ENCODE data around the gene LTA.

Gene LTA

GRCh38 chr6:31569861-31570536 lies 2.1 kb upstream of the LTA start:
- DNase-seq (ENCODE audit: low read depth in 3 of 3), result no peak

- no peak for DNase-seq (ENCODE audit: low read depth in 3 of 3)
Measured at GRCh38 chr6:31573239-31574105, 1.4 kb downstream of the LTA start.

GRCh38 chr6:31574106-31575061 lies 2.3 kb downstream of the LTA start:
- DNase-seq (ENCODE audit: low read depth in 3 of 3), result peak in 1 of 3 experiments; percentile 74

GRCh38 chr6:31575335-31575901 lies 3.3 kb downstream of the LTA start, which contains the start of gene TNF:
TSS of gene TNF (plus strand) at chr6:31575565. CDS start at chr6:31575742, 177 bp downstream.
- DNase-seq (ENCODE audit: low read depth in 3 of 3), result peak; percentile 73 to 88 (median 81)

- no peak for DNase-seq (ENCODE audit: low read depth in 3 of 3)
Measured at GRCh38 chr6:31575952-31576685, 4.0 kb downstream of the LTA start.

GRCh38 chr6:31576897-31577578 lies 4.9 kb downstream of the LTA start:
- DNase-seq (ENCODE audit: low read depth in 3 of 3), result peak in 1 of 3 experiments; percentile 70

- no peak for DNase-seq (ENCODE audit: low read depth in 3 of 3)
Measured at GRCh38 chr6:31577579-31577966, 5.5 kb downstream of the LTA start.

GRCh38 chr6:31578184-31579118 lies 6.4 kb downstream of the LTA start:
- no peak for DNase-seq (ENCODE audit: low read depth in 3 of 3)

- DNase-seq (ENCODE audit: low read depth in 3 of 3), result no peak
Measured at GRCh38 chr6:31579119-31579505, 7.0 kb downstream of the LTA start.

GRCh38 chr6:31579546-31580437 lies 7.7 kb downstream of the LTA start:
- DNase-seq (ENCODE audit: low read depth in 3 of 3), result peak in 1 of 3 experiments; percentile 57

- no peak for DNase-seq (ENCODE audit: low read depth in 3 of 3)
Measured at GRCh38 chr6:31580438-31580740, 8.3 kb downstream of the LTA start.

- peak; percentile 75 to 91 (median 85) for DNase-seq (ENCODE audit: low read depth in 3 of 3)
Measured at GRCh38 chr6:31580807-31581433, 8.8 kb downstream of the LTA start.

- DNase-seq (ENCODE audit: low read depth in 3 of 3), result no peak
Measured at GRCh38 chr6:31581434-31582229, 9.5 kb downstream of the LTA start.

GRCh38 chr6:31582230-31582643 lies 10.1 kb downstream of the LTA start, which contains the start of gene LTB:
TSS of gene LTB (minus strand) at chr6:31582424. CDS start at chr6:31582417, 7 bp downstream.
- DNase-seq (ENCODE audit: low read depth in 3 of 3), result no peak

GRCh38 chr6:31585491-31585890 lies 13.4 kb downstream of the LTA start:
- no peak for DNase-seq (ENCODE audit: low read depth in 3 of 3)

GRCh38 chr6:31586008-31586407 lies 13.9 kb downstream of the LTA start, which contains the start of gene LST1:
TSS of gene LST1 (plus strand) at chr6:31586277. CDS start at chr6:31587300, 1,023 bp downstream.
- DNase-seq (ENCODE audit: low read depth in 3 of 3), result no peak

Data from stimulated activated CD4-positive, alpha-beta T cell treated with anti-CD3 and anti-CD28 coated beads, TNF-alpha, amount 100 ng/mL, for 24 hours (primary cell).